GM20431 (cell line): ENCODE results near the gene PVR.
"Not testable (repeated sequence)": the region's sequence is repeated elsewhere in the genome, so short reads cannot be mapped to it uniquely, and the experiment has no call there.

Source experiments
- in situ Hi-C: fragments of 300-500 bp; cut with MseI, MboI; formaldehyde crosslinking; loops from one replicate; pipeline ENCODE4 v1.15.0; 2020; ENCODE audit warnings: low sequenced_read_pairs; ENCODE audit not compliant: unreplicated experiment

PVR gene

GRCh38 chr19:44617110-44617880, 26.4 kb upstream of the PVR start:
- in situ Hi-C loops: no loop called here

DNA sequence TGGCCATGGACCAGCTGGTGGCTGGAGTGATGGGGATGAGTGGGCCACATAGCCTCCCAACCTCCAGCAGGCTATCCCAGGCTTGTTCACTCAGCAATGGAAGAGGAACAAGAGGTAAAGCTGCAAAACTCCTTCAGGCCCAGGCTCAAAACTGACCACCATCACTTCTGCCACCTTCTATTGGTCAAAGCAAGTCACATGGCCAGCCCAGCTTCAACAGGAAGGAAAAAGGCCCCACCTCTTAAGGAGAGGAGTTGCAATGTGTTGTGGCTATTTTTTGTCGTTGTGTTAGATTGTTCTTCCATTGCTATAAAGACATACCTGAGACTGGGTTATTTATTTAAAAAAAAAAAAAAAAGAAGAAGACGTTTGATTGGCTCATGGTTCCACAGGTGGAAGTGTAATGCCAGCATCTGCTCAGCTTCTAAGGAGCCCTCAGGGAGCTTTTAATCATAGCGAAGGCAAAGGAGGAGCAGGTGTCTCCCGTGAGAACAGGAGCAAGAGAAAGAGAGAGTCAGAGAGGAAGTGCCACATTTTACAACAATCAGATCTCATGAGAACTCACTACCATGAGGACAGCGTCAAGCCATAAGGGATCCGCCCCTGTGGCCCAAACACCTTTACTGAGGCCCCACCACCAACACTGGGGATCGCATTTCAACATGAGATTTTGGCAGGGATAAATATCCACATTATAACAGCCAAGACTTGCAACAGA, 24.9 kb upstream of the PVR start:
- in situ Hi-C loops: no loop called here

DNA sequence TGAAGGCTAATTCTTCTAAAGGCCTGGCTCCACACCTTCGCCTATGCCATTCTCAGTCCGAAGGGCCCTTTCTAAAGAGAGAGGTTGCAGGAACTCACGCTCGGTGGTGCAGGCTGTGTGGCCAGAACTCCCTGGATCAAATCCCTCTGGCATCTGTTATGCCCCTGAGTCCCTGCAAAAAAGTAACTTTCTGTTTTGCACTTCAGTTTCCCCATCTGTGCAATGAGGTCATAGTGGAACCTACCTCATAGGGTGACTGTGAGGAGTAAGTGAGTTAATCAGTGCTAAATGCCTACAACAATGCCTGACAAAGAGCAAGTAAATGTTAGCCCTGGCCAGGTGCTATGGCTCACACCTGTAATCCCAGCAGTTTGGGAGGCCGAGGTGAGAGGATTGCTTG, 23.0 kb upstream of the PVR start:
- in situ Hi-C loops: no loop called here

DNA sequence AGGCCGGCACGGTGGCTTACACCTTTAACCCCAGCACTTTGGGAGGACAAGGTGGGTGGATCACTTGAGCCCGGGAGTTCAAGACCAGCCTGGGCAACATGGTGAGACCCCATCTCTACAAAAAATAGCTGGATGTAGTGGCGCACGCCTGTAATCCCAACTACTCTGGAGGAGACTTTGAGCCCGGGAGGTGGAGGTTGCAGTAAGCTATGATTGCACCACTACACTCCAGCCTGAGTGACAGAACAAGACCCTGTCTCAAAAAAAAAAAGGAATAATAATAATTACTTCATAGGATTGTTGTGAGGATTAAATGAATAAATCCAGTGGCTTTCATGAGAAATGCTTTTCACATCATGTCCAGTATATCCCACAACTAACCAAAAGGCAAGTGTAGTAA, 22.3 kb upstream of the PVR start:
- in situ Hi-C loops: no loop called here

- in situ Hi-C loops: no loop called here
Observed at GRCh38 chr19:44623080-44623479, 20.6 kb upstream of the PVR start.

- in situ Hi-C loops: no loop called here
Observed at GRCh38 chr19:44623626-44624025, 20.1 kb upstream of the PVR start.

DNA sequence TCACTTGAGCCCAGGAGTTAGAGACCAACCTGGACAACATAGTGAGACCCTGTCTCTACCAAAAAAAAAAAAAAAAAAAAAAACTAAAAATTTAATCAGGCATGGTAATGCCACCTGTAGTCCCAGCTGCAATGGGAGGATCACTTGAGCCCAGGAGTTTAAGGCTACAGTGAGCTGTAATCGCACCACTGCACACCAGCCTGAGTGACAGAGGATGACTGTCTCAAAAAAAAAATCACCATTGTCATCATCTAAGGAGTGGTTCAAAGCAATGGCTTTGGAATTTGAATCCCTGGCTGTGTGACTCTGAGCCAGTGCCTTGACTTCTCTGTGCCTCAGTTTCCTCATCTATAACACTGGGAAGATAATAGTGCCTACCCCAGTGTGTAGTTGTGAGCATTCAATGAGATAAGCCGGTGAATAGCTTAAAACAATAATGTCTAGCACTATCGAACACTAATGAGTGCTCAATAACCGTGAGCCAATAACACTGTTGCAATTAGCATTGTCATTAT, 18.8 kb upstream of the PVR start:
- in situ Hi-C loops: no loop called here

DNA sequence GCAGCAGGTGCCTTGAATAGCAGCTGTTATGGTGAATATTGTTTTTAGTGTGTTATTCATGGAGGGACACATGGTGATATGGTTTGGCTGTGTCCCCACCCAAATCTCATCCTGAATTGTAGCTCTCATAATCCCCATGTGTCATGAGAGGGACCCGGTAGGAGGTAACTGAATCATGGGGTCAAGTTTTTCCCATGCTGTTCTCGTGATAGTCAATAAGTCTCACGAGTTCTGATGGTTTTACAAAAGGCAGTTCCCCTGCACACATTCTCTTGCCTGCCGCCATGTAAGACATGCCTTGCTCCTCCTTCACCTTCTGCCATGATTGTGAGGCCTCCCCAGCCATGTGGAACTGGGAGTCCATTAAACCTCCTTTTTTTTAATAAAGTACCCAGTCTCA, 18.1 kb upstream of the PVR start:
- in situ Hi-C loops: not testable (repeated sequence)

DNA sequence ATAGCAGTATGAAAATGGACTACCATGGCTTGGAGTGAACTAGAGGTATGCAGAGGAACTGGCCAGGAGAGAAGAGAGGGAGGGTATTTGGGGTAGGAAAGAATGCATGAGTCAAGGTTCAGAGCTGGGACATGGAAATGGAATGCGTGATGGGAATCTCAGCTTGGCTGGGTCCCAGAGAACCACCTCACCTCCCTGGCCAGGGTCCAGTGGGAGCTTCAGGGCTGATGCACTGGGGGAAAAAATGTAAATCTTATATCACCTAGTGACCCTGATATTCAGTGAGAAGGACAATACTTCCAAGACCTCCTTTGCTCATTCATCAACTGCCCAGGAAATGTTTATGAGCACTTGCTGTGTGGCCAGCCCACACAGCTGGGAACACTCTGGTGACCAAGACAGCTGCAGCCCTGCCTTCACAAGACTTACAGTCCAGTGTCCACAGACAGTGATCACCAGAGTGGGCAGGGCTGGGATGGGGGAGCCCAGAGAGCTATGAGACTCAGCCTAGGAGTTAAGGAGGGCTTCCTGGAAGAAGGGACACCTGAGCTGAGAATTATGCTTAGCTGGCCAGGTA, 17.6 kb upstream of the PVR start:
- in situ Hi-C loops: no loop called here

DNA sequence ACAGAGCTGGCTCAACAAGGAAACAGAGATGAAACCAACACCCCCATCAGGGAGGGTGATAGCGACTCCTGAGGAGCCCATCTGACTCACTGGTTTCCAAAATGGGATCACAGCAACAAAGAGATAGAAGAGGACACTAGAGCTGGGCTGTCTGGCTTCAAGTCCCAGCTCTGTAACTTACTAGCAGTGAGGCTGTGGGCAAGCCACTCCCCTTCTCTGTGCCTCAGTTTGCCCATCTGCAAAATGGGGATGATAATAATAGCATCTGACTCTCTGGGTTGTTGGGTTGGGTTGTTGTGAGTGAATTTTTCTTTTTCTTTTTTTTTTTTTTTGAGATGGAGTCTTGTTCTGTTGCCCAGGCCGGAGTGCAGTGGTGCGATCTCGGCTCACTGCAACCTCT, 16.1 kb upstream of the PVR start:
- in situ Hi-C loops: no loop called here

GRCh38 chr19:44628793-44629192, 14.9 kb upstream of the PVR start:
- in situ Hi-C loops: no loop called here

DNA sequence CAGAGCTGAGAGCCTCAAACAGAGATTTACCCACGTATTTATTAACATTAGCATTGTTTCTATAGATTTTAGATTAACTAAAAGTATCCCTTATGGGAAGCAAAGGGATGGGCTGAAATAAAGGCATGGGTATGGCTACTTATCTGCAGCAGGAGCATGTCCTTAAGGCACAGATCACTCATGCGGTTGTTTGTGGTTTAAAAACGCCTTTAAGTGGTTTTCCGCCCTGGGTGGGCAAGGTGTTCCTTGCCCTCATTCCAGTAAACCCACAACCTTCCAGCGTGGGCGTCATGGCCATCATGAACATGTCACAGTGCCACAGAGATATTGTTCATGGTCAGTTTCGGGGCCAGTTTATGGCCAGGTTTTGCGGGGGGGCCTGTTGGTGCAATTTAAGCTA, 12.1 kb upstream of the PVR start:
- in situ Hi-C loops: not testable (repeated sequence)

DNA sequence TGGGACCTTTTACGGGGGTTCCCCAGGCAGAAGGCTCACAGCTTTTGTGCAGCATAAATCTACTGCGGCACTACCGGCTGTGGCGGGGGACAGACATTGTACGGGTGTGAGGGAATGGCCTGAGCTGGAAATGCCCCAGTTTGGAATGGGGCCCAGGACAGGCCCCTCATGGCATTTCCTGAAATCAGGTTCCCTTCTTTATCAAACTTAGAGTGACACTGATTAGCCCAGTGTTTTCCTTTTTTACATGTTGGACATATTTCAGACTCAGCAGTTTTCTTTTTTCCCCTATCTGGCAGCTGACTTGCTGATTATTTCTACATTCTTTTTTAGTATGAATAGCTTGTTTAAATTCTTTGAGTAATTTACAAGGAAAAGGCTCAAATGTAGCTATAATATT, 9.7 kb upstream of the PVR start:
- in situ Hi-C loops: not testable (repeated sequence)

- in situ Hi-C loops: no loop called here
Observed at GRCh38 chr19:44634785-44635184, 8.9 kb upstream of the PVR start.

DNA sequence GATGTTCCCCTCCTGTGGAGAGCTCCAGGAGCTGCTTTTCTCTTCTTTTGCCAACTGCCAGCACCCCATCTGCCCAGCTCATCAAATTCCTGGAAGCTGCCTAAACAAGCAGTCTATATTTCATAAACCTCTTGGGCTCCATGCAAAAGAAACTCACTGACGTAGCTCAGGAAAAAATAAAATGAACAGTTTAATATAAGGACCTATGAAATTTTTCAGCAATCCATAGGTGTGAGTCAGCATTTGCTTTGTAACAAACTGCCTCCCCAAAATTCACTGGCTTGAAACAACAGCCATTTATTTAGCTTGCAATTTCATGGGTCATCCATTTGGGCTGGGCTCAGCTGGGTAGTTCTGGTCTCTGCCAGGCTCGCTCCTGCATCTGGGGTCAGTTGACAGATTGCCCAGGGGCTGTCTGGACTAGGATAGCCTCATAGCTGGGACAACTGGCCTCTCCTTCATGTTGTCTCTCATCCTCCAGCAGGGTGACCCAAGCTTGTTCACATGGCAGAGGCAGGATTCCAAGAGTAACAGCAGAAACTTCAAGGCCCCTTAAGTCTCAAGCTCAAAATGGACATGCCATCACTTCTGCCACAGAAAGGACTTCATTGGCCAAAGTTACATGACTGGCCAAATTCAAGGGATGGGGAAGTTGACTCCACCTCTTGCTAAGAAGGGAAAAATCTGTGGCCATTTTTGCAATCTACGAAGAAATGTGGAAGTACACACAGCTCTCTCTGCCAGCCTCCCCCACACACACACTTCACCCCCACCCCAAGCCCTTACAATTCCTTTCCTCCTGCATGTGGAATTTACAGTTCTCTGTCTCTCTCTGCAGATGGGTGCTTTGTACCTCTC, 7.9 kb upstream of the PVR start:
- in situ Hi-C loops: no loop called here

DNA sequence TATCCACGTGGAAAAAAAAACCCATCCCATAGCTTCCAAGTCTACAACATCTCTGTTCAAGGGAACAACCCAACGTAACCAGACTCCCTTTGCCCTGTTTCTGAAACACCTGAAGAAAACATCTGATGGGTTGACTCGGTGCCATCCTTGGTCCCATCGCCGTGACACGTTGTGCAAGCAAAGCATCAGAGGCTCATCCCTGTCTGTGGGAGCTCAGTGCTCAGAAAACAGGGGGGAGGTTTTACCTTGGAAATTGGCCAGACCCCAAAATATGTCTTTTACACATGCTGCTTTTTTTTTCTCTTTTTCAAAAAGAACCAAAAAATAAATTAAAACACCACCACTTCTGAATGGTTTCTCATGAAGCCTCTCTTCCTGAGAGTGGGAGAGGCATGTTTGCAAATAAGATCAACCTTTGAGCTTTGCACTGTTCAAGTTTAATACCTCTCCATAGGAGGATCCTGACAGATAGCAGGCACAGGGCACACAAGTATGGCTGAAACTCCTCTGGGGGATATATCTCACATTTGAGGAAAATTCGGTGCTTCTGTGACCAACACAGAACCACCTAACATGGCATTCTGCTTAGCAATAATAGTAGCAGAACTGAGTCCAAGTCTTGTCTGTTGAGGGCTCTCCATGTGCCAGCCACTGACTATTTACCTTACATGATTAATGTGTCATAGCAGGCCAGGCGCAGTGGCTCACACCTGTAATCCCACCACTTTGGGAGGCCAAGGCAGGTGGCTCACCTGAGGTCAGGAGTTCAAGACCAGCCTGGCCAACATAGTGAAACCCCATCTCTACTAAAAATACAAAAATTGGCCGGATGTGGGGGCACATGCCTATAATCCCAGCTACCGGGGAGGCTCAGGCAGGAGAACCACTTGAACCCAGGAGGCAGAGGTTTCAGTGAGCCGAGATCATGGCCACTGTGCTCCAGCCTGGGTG, 7.0 kb upstream of the PVR start:
- in situ Hi-C loops: no loop called here

DNA sequence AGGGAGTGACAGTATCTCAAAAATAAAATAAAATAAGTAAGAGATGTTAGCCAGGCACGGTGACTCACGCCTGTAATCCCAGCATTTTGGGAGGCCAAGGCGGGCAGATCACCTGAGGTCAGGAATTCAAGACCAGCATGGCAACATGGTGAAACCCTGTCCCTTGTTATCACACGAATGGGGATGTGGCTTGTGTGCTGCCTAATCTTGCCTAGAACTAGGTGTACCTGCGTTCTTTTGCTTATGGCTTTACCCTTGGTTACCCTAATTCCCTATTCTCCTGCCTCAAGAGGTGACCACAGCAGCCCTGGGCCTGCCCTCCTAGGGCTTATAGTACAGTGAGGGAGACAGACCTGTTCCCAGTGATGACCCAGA, 6.3 kb upstream of the PVR start:
- in situ Hi-C loops: no loop called here

GRCh38 chr19:44640518-44640917, 3.2 kb upstream of the PVR start:
- in situ Hi-C loops: no loop called here

DNA sequence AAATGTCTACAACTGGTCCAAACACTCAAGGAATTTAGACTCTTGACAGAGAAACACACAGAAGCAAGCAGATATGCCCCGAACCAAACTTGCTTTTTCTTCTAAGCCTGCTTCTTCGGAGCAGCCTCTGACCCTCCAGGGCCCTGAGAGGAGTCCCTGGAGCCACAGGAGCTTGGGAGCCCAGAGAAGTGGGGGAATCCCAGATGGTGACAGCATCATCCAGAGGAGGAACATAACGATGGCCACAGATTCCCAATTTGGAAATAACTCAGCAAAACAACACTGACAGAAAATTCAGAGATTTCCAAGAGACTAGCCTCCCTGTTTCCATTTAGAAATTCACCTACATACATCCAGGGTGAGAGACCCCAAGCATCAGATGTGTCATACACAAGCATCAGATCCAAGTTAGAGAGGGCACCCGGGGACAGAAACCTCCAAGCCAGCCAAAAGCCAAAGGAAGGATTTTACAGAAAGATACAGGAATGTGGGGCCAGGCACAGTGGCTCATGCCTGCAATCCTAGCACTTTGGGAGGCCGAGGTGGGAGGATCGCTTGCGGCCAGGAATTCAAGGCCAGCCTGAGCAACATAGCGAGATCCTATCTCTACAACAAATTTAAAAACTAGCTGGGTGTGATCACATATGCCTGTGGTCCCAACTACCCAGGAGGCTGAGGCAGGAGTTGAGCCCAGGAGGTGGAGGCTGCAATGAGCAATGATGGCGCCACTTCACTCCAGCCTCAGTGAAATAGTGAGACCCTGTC, 2.0 kb upstream of the PVR start:
- in situ Hi-C loops: no loop called here
